Activated naive CD4-positive, alpha-beta T cell treated with anti-CD3 and anti-CD28 coated beads for 36 hours (primary cell): ENCODE results near the gene INHBC. TPM values are rescaled to one million over a fixed set of nuclear protein-coding genes. Genes with fewer than 3 reads are reported as not detected.

ENCODE experiments used
- CTCF ChIA-PET: fragments of 350-600 bp; sonication (Branson Sonifier 250); formaldehyde crosslinking; loops from one replicate; lab custom pipeline; 2021; ENCODE audit warnings: antibody characterized with exemption; lab: Charles Lee
- DNase-seq: peaks from one replicate; pipeline ENCODE4 v3.0.0-alpha.2; 2020
- H3K27ac Mint-ChIP-seq: one replicate; pipeline ENCODE4 v1.8.0; 2021; ENCODE audit warnings: mild to moderate bottlenecking, mixed read lengths
- H3K27me3 Mint-ChIP-seq: one replicate; pipeline ENCODE4 v1.8.0; 2021; ENCODE audit warnings: low read depth, mixed read lengths
- H3K36me3 Mint-ChIP-seq: one replicate; pipeline ENCODE4 v1.8.0; 2021; ENCODE audit warnings: low read depth, mixed read lengths
- H3K4me1 Mint-ChIP-seq: one replicate; pipeline ENCODE4 v1.8.0; 2021; ENCODE audit warnings: low read depth, mixed read lengths
- H3K4me3 Mint-ChIP-seq: one replicate; pipeline ENCODE4 v1.8.0; 2021; ENCODE audit warnings: mild to moderate bottlenecking, moderate library complexity, mixed read lengths
- H3K9me3 Mint-ChIP-seq: one replicate; pipeline ENCODE4 v1.8.0; 2021; ENCODE audit warnings: mixed read lengths
- intact Hi-C: fragments of 100-400 bp; cut with micrococcal nuclease; formaldehyde crosslinking; loops from one replicate; pipeline ENCODE4 v1.15.1; 2023
- total RNA-seq, 2 experiments: library from RNA; stranded (reverse); gene quantifications; one replicate each; pipeline ENCODE4 v1.2.3, GENCODE V29; 2021

The INHBC gene
- total RNA-seq, 2 experiments from 2014 or later = not detected

DNA sequence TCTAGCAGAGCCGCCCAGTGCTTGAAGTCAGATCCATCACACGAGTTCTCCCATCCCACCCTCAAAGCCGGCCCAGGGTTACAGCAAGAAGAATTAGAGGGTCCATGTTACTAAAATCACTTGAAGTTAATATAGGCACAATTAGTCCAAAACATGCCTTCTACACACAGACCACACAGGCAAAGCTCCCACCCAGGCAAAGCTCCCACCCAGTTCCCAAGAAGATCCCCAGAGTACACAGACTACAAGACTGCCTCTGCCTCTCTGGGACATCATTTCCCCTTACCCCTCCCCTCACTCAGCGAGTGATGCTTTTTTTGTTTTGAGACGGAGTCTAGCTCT lies 28.3 kb downstream of the INHBC start:
- Mint-ChIP-seq H3K4me3 (no peak overlapping the region), H3K4me1 (peaks cover 43% of the 10 kb centered on the region), H3K27me3 (peaks cover 9% of the 10 kb centered on the region), H3K36me3 (peaks cover 2% of the 10 kb centered on the region), H3K9me3 (no peaks in the 10 kb centered on the region), H3K27ac (no peak overlapping the region)
- intact Hi-C loops = loop anchor here (1.0 kb wide), 3 partner anchors 13 to 220 kb away; no protein-coding TSS in a partner anchor
- DNase-seq = no peak
- CTCF ChIA-PET = interaction anchor here (0.7 to 9.9 kb wide), 11 partner anchors 9 to 220 kb away, joined by 3 to 207 read pairs (median 6); partner anchors contain the start of genes ARHGAP9 and INHBC

DNA sequence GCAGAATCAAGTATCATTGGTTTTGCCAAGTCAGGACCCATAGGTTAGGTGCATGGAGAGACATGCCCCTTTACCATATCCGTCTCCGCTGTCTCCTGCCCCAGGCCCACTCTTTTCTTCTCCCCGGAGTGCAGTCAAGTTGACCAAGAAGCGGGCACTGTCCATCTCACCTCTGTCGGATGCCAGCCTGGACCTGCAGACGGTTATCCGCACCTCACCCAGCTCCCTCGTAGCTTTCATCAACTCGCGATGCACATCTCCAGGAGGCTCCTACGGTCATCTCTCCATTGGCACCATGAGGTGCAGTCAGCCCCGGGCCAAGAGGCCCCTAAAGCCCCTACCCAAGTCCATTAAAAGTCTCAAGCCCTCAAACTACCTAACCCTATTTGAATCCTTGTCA lies 30.0 kb downstream of the INHBC start:
- no peak overlapping the region for H3K27ac Mint-ChIP-seq
- CTCF ChIA-PET = interaction anchor here (0.6 to 9.9 kb wide), 5 partner anchors 9 to 200 kb away, joined by 3 to 207 read pairs (median 11); partner anchors contain the start of genes ARHGAP9 and INHBE
- H3K9me3 Mint-ChIP-seq = no peaks in the 10 kb centered on the region
- intact Hi-C loops = no loop called here
- no peak overlapping the region for H3K4me3 Mint-ChIP-seq
- H3K27me3 Mint-ChIP-seq = peaks cover 9% of the 10 kb centered on the region
- peaks cover 2% of the 10 kb centered on the region for H3K36me3 Mint-ChIP-seq
- H3K4me1 Mint-ChIP-seq = peaks cover 34% of the 10 kb centered on the region
- DNase-seq = no peak

DNA sequence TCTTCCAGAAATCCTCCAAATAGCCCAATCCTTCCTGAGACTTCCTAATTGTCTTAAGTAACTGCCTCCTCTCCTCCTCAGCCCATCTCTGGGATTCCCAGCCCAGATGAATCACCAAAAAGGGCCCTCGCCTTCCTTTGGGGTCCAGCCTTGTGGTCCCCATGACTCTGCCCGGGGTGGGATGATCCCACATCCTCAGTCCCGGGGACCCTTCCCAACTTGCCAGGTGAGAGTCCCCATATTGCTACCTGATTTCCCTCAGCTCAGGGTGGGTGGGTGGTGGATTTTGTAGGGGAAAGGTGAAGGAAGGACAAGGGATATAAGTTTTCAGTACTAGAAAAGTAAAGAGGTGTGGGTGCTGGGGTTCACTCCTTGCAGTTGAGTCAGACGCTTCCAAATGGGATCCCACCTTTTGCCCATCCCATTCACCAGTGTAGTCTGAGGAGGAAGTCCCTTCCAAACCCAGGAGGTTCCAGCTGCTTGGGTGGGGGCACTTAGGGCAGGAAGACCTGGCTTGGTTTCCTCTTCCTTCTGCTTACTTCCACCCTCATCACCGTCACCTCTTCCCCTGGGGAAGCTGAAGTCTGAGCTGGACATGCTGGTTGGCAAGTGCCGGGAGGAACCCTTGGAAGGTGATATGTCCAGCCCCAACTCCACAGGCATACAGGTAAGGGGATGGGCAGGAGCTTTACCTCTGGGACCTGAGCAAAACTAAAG lies 30.6 kb downstream of the INHBC start:
- no peak for DNase-seq
- no peaks in the 10 kb centered on the region for H3K9me3 Mint-ChIP-seq
- peaks cover 8% of the 10 kb centered on the region for H3K27me3 Mint-ChIP-seq
- CTCF ChIA-PET = interaction anchor here (0.6 to 9.9 kb wide), 5 partner anchors 10 to 200 kb away, joined by 3 to 207 read pairs (median 7); partner anchors contain the start of genes ARHGAP9 and INHBE
- intact Hi-C loops = no loop called here
- H3K36me3 Mint-ChIP-seq = peaks cover 2% of the 10 kb centered on the region
- H3K27ac Mint-ChIP-seq = no peak overlapping the region
- H3K4me3 Mint-ChIP-seq = no peak overlapping the region
- H3K4me1 Mint-ChIP-seq = peaks cover 33% of the 10 kb centered on the region

DNA sequence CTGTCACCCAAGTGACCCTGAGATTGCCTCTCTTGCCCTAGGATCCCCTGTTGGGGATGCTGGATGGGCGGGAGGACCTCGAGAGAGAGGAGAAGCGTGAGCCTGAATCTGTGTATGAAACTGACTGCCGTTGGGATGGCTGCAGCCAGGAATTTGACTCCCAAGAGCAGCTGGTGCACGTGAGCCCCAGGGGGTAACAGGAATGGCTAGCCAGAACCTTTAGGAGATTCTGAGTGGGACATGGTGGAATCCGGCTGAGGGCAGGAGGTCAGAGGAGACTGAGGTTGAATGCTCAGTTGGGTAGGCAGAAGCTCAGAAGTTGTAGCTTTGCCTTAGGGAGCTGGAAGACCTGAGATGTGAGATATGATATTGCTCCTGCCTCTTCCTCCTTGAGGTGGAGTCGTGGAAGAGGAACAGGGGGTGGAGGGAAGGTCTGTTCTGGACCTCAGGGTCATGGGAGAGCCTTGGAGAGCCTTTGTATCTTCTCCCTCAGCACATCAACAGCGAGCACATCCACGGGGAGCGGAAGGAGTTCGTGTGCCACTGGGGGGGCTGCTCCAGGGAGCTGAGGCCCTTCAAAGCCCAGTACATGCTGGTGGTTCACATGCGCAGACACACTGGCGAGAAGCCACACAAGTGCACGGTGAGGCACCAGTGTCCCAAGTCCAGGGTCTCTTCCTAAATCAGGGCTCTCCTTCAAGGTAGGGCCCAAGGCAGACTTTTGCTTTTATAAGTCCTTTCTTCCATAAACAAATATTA lies 31.3 kb downstream of the INHBC start:
- H3K4me1 Mint-ChIP-seq = peaks cover 28% of the 10 kb centered on the region
- H3K9me3 Mint-ChIP-seq = no peaks in the 10 kb centered on the region
- CTCF ChIA-PET = interaction anchor here (1.3 to 9.9 kb wide), 4 partner anchors 10 to 252 kb away, joined by 3 to 207 read pairs (median 9); partner anchors contain the start of genes ARHGAP9 and INHBE
- peaks cover 5% of the 10 kb centered on the region for H3K27me3 Mint-ChIP-seq
- no peak overlapping the region for H3K4me3 Mint-ChIP-seq
- no peak overlapping the region for H3K27ac Mint-ChIP-seq
- intact Hi-C loops = no loop called here
- DNase-seq = no peak
- peaks cover 2% of the 10 kb centered on the region for H3K36me3 Mint-ChIP-seq

DNA sequence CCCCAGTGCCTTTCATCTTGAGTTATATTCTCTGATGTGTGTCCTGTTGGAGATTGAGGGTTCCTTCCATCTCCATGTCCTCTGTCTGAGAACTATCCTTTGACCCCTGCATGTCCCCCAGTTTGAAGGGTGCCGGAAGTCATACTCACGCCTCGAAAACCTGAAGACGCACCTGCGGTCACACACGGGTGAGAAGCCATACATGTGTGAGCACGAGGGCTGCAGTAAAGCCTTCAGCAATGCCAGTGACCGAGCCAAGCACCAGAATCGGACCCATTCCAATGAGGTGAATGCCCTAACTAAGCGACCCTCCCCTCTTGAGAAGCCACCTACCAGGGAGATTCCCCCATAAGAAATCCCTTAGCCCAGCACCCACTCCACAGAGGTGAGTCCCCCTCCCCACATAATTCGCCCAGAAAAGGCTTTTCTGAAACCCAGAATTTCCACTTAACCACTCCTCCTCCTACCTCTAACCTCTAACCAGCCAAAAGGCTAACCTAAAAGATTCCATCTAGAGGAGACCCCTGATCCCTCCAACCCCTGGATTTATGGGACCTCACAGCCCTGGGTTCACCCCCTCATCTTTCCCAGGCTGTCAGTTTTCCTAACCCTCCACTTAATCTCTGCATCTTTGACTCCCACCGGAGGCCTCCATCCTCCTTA lies 32.8 kb downstream of the INHBC start:
- CTCF ChIA-PET = interaction anchor here (0.6 to 9.9 kb wide), 2 partner anchors 11 to 168 kb away, joined by 5 to 207 read pairs; partner anchors contain the start of gene ARHGAP9
- Mint-ChIP-seq H3K36me3 (peaks cover 2% of the 10 kb centered on the region), H3K27ac (no peak overlapping the region), H3K27me3 (no peaks in the 10 kb centered on the region), H3K9me3 (no peaks in the 10 kb centered on the region), H3K4me3 (no peak overlapping the region), H3K4me1 (peaks cover 28% of the 10 kb centered on the region)
- intact Hi-C loops = no loop called here
- no peak for DNase-seq

DNA sequence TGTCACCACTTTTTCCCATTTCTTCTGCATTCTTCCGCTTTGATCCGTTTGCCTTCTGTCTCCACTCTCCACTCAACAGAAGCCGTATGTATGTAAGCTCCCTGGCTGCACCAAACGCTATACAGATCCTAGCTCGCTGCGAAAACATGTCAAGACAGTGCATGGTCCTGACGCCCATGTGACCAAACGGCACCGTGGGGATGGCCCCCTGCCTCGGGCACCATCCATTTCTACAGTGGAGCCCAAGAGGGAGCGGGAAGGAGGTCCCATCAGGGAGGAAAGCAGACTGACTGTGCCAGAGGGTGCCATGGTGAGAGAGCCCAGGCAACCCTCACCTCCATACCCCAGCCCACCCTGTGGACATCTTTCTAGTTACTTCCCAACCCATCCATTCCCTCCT lies 33.3 kb downstream of the INHBC start:
- no peak for DNase-seq
- Mint-ChIP-seq H3K27me3 (no peaks in the 10 kb centered on the region), H3K4me3 (no peak overlapping the region), H3K9me3 (no peaks in the 10 kb centered on the region), H3K36me3 (peaks cover 2% of the 10 kb centered on the region), H3K4me1 (peaks cover 25% of the 10 kb centered on the region), H3K27ac (no peak overlapping the region)
- intact Hi-C loops = no loop called here
- CTCF ChIA-PET = no interaction called here

DNA sequence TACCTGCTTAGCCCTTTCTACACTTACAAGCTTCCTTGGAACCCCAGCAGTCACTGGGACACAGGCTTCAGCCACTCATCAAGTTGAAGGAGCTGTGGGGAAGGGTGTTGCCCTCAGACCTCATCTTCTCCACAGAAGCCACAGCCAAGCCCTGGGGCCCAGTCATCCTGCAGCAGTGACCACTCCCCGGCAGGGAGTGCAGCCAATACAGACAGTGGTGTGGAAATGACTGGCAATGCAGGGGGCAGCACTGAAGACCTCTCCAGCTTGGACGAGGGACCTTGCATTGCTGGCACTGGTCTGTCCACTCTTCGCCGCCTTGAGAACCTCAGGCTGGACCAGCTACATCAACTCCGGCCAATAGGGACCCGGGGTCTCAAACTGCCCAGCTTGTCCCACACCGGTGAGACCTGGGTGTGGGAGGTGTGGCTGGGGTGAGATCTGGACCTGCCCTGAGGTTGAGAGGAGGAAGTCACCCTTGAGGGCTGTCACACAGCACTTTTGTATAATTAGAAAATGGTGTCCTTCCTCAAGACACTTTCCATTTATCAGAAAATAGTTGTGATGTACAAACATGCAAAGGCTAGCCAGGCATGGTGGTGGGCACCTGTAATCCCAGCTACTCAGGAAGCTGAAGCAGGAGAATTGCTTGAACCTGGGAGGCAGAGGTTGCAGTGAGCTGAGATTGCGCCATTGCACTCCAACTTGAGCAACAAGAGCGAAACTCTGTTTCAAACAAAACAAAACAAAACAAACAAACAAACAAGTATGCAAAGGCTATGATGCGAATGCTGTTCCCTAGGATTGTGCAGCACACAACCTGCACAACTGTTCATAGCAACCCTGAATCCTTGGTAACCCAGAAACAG lies 34.9 kb downstream of the INHBC start:
- CTCF ChIA-PET = interaction anchor here (1.2 to 2.2 kb wide), 3 partner anchors 9 to 227 kb away, joined by 4 to 8 read pairs (median 6); no protein-coding TSS in a partner anchor
- no peak for DNase-seq
- Mint-ChIP-seq H3K27me3 (no peaks in the 10 kb centered on the region), H3K9me3 (no peaks in the 10 kb centered on the region), H3K4me3 (no peak overlapping the region), H3K27ac (no peak overlapping the region), H3K36me3 (peaks cover 6% of the 10 kb centered on the region), H3K4me1 (peaks cover 24% of the 10 kb centered on the region)
- intact Hi-C loops = no loop called here

DNA sequence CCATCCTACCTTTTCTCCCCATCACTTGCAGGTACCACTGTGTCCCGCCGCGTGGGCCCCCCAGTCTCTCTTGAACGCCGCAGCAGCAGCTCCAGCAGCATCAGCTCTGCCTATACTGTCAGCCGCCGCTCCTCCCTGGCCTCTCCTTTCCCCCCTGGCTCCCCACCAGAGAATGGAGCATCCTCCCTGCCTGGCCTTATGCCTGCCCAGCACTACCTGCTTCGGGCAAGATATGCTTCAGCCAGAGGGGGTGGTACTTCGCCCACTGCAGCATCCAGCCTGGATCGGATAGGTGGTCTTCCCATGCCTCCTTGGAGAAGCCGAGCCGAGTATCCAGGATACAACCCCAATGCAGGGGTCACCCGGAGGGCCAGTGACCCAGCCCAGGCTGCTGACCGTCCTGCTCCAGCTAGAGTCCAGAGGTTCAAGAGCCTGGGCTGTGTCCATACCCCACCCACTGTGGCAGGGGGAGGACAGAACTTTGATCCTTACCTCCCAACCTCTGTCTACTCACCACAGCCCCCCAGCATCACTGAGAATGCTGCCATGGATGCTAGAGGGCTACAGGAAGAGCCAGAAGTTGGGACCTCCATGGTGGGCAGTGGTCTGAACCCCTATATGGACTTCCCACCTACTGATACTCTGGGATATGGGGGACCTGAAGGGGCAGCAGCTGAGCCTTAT lies 35.8 kb downstream of the INHBC start:
- CTCF ChIA-PET = interaction anchor here (0.5 to 2.4 kb wide), 5 partner anchors 8 to 228 kb away, joined by 4 to 16 read pairs (median 6); no protein-coding TSS in a partner anchor
- intact Hi-C loops = no loop called here
- Mint-ChIP-seq H3K9me3 (no peaks in the 10 kb centered on the region), H3K27ac (no peak overlapping the region), H3K4me1 (peaks cover 25% of the 10 kb centered on the region), H3K4me3 (no peak overlapping the region), H3K36me3 (peaks cover 9% of the 10 kb centered on the region), H3K27me3 (no peaks in the 10 kb centered on the region)
- no peak for DNase-seq

DNA sequence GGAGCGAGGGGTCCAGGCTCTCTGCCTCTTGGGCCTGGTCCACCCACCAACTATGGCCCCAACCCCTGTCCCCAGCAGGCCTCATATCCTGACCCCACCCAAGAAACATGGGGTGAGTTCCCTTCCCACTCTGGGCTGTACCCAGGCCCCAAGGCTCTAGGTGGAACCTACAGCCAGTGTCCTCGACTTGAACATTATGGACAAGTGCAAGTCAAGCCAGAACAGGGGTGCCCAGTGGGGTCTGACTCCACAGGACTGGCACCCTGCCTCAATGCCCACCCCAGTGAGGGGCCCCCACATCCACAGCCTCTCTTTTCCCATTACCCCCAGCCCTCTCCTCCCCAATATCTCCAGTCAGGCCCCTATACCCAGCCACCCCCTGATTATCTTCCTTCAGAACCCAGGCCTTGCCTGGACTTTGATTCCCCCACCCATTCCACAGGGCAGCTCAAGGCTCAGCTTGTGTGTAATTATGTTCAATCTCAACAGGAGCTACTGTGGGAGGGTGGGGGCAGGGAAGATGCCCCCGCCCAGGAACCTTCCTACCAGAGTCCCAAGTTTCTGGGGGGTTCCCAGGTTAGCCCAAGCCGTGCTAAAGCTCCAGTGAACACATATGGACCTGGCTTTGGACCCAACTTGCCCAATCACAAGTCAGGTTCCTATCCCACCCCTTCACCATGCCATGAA lies 36.5 kb downstream of the INHBC start:
- intact Hi-C loops = no loop called here

DNA sequence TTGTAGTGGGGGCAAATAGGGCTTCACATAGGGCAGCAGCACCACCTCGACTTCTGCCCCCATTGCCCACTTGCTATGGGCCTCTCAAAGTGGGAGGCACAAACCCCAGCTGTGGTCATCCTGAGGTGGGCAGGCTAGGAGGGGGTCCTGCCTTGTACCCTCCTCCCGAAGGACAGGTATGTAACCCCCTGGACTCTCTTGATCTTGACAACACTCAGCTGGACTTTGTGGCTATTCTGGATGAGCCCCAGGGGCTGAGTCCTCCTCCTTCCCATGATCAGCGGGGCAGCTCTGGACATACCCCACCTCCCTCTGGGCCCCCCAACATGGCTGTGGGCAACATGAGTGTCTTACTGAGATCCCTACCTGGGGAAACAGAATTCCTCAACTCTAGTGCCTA lies 37.1 kb downstream of the INHBC start:
- CTCF ChIA-PET = interaction anchor here (0.5 to 2.4 kb wide), 4 partner anchors 9 to 31 kb away, joined by 3 to 16 read pairs (median 5); no protein-coding TSS in a partner anchor
- Mint-ChIP-seq H3K27me3 (no peaks in the 10 kb centered on the region), H3K27ac (peak overlapping the region; percentile 25), H3K36me3 (peaks cover 14% of the 10 kb centered on the region), H3K9me3 (no peaks in the 10 kb centered on the region), H3K4me3 (no peak overlapping the region), H3K4me1 (peaks cover 31% of the 10 kb centered on the region)
- intact Hi-C loops = no loop called here
- DNase-seq = no peak

More for the DNA sequence above, 36.5 kb downstream of the INHBC start:
- H3K4me3 Mint-ChIP-seq = no peak overlapping the region
- H3K27ac Mint-ChIP-seq = no peak overlapping the region
- H3K36me3 Mint-ChIP-seq = peaks cover 9% of the 10 kb centered on the region
- no peaks in the 10 kb centered on the region for H3K9me3 Mint-ChIP-seq
- H3K4me1 Mint-ChIP-seq = peaks cover 29% of the 10 kb centered on the region
- no peak for DNase-seq
- no peaks in the 10 kb centered on the region for H3K27me3 Mint-ChIP-seq
- CTCF ChIA-PET = interaction anchor here (0.5 to 2.4 kb wide), 5 partner anchors 8 to 229 kb away, joined by 3 to 16 read pairs (median 4); no protein-coding TSS in a partner anchor
